HepG2 (cell line): ENCODE results near the gene HNRNPA0. TPM values are rescaled to one million over a fixed set of nuclear protein-coding genes. Genes with fewer than 3 reads are reported as not detected.

Experiments
- CHCHD3 ChIP-seq: sonication (generic); formaldehyde crosslinking; IDR thresholded peaks from 2 replicates; pipeline ENCODE4 v1.8.0; 2022; ENCODE audit warnings: mild to moderate bottlenecking, missing genetic modification reagents, moderate library complexity
- EP300 ChIP-seq, 3 experiments: sonication (generic) in 1 of 3; formaldehyde crosslinking in 1 of 3; IDR thresholded peaks; 2 replicates each; pipeline versions ENCODE4 v1.5.1 to v1.6.1; 2011 to 2020; ENCODE audit warnings: low read depth in 2 of 3, low read length in 2 of 3, borderline replicate concordance in 1 of 3, improper control_type of control experiment in 1 of 3, mild to moderate bottlenecking in 1 of 3, missing genetic modification reagents in 1 of 3, moderate library complexity in 1 of 3
- IRF1 ChIP-seq: sonication (generic); formaldehyde crosslinking; IDR thresholded peaks from 2 replicates; pipeline ENCODE4 v1.4.0; 2020; ENCODE audit warnings: low read depth, mild to moderate bottlenecking, missing genetic modification reagents
- PAF1 ChIP-seq: IDR thresholded peaks from 2 replicates; pipeline ENCODE4 v1.6.1; 2016; ENCODE audit warnings: missing genetic modification reagents, missing compliant biosample characterization
- SALL1 ChIP-seq: sonication (generic); formaldehyde crosslinking; IDR thresholded peaks from 2 replicates; pipeline ENCODE4 v1.8.0; 2022; ENCODE audit warnings: mild to moderate bottlenecking, missing genetic modification reagents
- SKI ChIP-seq: fragments of 450-650 bp; IDR thresholded peaks from one replicate; pipeline ENCODE4 v1.6.1; 2018; ENCODE audit warnings: mild to moderate bottlenecking; ENCODE audit not compliant: partially characterized antibody
- TOE1 ChIP-seq: sonication (generic); formaldehyde crosslinking; IDR thresholded peaks from 2 replicates; pipeline ENCODE4 v1.4.0; 2020; ENCODE audit warnings: mild to moderate bottlenecking, missing genetic modification reagents
- ZBTB7A ChIP-seq: sonication (generic); formaldehyde crosslinking; IDR thresholded peaks from 2 replicates; pipeline ENCODE4 v1.8.0; 2022; ENCODE audit warnings: mild to moderate bottlenecking, missing genetic modification reagents
- ZC3H13 ChIP-seq: sonication (generic); formaldehyde crosslinking; IDR thresholded peaks from 2 replicates; pipeline ENCODE4 v1.8.1; 2023; ENCODE audit warnings: mild to moderate bottlenecking, missing genetic modification reagents, moderate library complexity
- ZIK1 ChIP-seq: sonication (generic); formaldehyde crosslinking; IDR thresholded peaks from 2 replicates; pipeline ENCODE4 v1.5.0; 2020; ENCODE audit warnings: mild to moderate bottlenecking, low read depth, missing genetic modification reagents, borderline replicate concordance
- ZNF235 ChIP-seq: sonication (generic); formaldehyde crosslinking; IDR thresholded peaks from 2 replicates; pipeline ENCODE4 v1.8.1; 2023; ENCODE audit warnings: mild to moderate bottlenecking, missing genetic modification reagents, borderline replicate concordance
- ZNF354B ChIP-seq: sonication (generic); formaldehyde crosslinking; IDR thresholded peaks from 2 replicates; pipeline ENCODE4 v1.8.0; 2022; ENCODE audit warnings: mild to moderate bottlenecking, missing genetic modification reagents
- ZNF607 ChIP-seq: sonication (generic); formaldehyde crosslinking; IDR thresholded peaks from 2 replicates; pipeline ENCODE4 v1.5.1; 2020; ENCODE audit warnings: missing genetic modification reagents, mild to moderate bottlenecking, borderline replicate concordance
- polyA plus RNA-seq, 8 experiments: library from polyadenylated mRNA; depleted of rRNA in 3 of 8; stranded (reverse) in 7 of 8; unstranded in 1 of 8; fragments of >200 nt; fragmentation: Illumina TruSeq in 4 of 8; extraction: Trizol in 4 of 8; gene quantifications; 2 replicates each; pipeline versions ENCODE4 v1.2.1 to v1.2.3, GENCODE V29; 2011 to 2016; ENCODE audit warnings: low read depth in 4 of 8, missing spikeins in 1 of 8, mixed read lengths in 1 of 8; ENCODE audit not compliant: insufficient read depth in 1 of 8
- total RNA-seq, 5 experiments: library from RNA; depleted of rRNA; stranded (reverse); fragments of >200 nt; fragmentation: Illumina TruSeq; extraction: Trizol; gene quantifications; 2 replicates each; pipeline ENCODE4 v1.2.3, GENCODE V29; 2016; ENCODE audit warnings: low read depth in 1 of 5
- TF ChIP-seq, protein P1 (sequence below): sonication (generic); formaldehyde crosslinking; IDR thresholded peaks from 2 replicates; pipeline ENCODE4 v1.4.0; 2020; ENCODE audit warnings: missing genetic modification reagents, borderline replicate concordance
- TF ChIP-seq, protein P2 (sequence below): IDR thresholded peaks from 2 replicates; pipeline ENCODE4 v1.6.1; 2012; ENCODE audit warnings: low read length, improper control_type of control experiment
- TF ChIP-seq, protein P3 (sequence below): sonication (generic); formaldehyde crosslinking; IDR thresholded peaks from 2 replicates; pipeline ENCODE4 v1.4.0; 2020; ENCODE audit warnings: mild to moderate bottlenecking, low read depth, missing genetic modification reagents
- TF ChIP-seq, protein P4 (sequence below): sonication (generic); formaldehyde crosslinking; IDR thresholded peaks from 2 replicates; pipeline ENCODE4 v1.4.0; 2020; ENCODE audit warnings: mild to moderate bottlenecking, missing genetic modification reagents

The HNRNPA0 gene
- total and polyA plus RNA-seq, 2 of the 13 experiments (the other 11 are each of a cell fraction or from before 2014, with no cell fraction given): 9.0 to 12.9 TPM

DNA sequence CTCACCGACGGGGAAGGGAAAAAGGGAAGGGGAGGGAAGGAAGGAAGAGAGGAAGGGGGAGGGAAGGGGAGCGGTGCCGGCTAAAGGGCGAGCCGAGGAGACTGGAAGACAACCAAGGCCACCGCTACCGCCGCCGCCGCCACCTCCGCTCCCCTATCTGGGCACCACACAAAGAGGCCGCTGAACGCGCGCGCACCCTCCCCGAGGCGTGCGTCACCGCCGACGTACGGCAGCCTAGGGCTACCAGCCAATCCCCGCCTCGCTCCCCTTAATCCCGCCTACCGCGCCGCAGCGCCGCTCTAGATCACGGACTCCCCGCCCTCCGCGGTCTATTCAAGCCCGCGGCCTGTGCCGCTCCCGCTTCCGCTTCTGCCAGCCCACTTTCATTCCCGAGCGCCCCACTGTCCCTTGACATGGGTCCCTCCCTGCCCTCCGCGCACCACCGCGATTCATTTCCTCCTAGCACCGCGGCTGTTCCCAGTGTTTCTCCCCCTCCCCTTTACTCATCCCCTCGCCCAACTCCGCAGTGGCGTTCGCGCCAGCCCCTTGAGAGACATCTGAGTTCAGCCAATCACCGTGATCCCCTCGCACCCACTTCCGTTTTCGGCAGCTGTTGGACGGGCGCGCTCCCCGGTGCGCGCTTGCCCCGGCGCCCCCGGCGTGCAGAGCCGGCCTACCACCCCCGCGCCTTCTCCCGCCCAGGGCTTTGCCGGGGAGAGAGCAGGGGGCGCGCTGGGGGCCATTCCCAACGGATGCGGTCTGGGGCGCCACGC lies at the start of gene HNRNPA0 (continued):
- TF ChIP-seq, protein P1, sequence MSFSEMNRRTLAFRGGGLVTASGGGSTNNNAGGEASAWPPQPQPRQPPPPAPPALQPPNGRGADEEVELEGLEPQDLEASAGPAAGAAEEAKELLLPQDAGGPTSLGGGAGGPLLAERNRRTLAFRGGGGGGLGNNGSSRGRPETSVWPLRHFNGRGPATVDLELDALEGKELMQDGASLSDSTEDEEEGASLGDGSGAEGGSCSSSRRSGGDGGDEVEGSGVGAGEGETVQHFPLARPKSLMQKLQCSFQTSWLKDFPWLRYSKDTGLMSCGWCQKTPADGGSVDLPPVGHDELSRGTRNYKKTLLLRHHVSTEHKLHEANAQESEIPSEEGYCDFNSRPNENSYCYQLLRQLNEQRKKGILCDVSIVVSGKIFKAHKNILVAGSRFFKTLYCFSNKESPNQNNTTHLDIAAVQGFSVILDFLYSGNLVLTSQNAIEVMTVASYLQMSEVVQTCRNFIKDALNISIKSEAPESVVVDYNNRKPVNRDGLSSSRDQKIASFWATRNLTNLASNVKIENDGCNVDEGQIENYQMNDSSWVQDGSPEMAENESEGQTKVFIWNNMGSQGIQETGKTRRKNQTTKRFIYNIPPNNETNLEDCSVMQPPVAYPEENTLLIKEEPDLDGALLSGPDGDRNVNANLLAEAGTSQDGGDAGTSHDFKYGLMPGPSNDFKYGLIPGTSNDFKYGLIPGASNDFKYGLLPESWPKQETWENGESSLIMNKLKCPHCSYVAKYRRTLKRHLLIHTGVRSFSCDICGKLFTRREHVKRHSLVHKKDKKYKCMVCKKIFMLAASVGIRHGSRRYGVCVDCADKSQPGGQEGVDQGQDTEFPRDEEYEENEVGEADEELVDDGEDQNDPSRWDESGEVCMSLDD (CRISPR knock-in tag): no peak; the same call in 1 of the 2 replicates
- no peak for TF ChIP-seq ZNF235
- TF ChIP-seq, protein P2, sequence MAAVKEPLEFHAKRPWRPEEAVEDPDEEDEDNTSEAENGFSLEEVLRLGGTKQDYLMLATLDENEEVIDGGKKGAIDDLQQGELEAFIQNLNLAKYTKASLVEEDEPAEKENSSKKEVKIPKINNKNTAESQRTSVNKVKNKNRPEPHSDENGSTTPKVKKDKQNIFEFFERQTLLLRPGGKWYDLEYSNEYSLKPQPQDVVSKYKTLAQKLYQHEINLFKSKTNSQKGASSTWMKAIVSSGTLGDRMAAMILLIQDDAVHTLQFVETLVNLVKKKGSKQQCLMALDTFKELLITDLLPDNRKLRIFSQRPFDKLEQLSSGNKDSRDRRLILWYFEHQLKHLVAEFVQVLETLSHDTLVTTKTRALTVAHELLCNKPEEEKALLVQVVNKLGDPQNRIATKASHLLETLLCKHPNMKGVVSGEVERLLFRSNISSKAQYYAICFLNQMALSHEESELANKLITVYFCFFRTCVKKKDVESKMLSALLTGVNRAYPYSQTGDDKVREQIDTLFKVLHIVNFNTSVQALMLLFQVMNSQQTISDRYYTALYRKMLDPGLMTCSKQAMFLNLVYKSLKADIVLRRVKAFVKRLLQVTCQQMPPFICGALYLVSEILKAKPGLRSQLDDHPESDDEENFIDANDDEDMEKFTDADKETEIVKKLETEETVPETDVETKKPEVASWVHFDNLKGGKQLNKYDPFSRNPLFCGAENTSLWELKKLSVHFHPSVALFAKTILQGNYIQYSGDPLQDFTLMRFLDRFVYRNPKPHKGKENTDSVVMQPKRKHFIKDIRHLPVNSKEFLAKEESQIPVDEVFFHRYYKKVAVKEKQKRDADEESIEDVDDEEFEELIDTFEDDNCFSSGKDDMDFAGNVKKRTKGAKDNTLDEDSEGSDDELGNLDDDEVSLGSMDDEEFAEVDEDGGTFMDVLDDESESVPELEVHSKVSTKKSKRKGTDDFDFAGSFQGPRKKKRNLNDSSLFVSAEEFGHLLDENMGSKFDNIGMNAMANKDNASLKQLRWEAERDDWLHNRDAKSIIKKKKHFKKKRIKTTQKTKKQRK: no peak
- no peak; the same call in 1 of the 2 replicates for TF ChIP-seq ZNF607
- peak; percentile 48 for TF ChIP-seq SALL1 (CRISPR knock-in tag)
- peak; percentile 43 for TF ChIP-seq SKI
- TF ChIP-seq CHCHD3: no peak
- TF ChIP-seq PAF1 (CRISPR knock-in tag): no peak
- TF ChIP-seq ZC3H13 (CRISPR knock-in tag): peak; percentile 94
- TF ChIP-seq ZIK1 (CRISPR knock-in tag): peak; percentile 54; the same call in 1 of the 2 replicates
- peak; percentile 75; the same call in 1 of the 2 replicates for TF ChIP-seq ZBTB7A
- TF ChIP-seq ZNF354B (CRISPR knock-in tag): peak; percentile 73; the same call in 1 of the 2 replicates
- TF ChIP-seq, protein P3, sequence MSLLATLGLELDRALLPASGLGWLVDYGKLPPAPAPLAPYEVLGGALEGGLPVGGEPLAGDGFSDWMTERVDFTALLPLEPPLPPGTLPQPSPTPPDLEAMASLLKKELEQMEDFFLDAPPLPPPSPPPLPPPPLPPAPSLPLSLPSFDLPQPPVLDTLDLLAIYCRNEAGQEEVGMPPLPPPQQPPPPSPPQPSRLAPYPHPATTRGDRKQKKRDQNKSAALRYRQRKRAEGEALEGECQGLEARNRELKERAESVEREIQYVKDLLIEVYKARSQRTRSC (CRISPR knock-in tag): peak; percentile 92
- TF ChIP-seq, protein P4, sequence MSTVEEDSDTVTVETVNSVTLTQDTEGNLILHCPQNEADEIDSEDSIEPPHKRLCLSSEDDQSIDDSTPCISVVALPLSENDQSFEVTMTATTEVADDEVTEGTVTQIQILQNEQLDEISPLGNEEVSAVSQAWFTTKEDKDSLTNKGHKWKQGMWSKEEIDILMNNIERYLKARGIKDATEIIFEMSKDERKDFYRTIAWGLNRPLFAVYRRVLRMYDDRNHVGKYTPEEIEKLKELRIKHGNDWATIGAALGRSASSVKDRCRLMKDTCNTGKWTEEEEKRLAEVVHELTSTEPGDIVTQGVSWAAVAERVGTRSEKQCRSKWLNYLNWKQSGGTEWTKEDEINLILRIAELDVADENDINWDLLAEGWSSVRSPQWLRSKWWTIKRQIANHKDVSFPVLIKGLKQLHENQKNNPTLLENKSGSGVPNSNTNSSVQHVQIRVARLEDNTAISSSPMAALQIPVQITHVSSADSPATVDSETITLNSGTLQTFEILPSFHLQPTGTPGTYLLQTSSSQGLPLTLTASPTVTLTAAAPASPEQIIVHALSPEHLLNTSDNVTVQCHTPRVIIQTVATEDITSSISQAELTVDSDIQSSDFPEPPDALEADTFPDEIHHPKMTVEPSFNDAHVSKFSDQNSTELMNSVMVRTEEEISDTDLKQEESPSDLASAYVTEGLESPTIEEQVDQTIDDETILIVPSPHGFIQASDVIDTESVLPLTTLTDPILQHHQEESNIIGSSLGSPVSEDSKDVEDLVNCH (CRISPR knock-in tag): no peak
- TF ChIP-seq TOE1 (CRISPR knock-in tag): peak; percentile 23; the same call in 1 of the 2 replicates
- TF ChIP-seq IRF1: peak; percentile 46; the same call in 1 of the 2 replicates
- peak in 1 of 2 experiments; percentile 98; a peak in 3 of 4 replicates for TF ChIP-seq EP300 (IDR thresholded peaks at IDR 0.05; ENCODE audit: low read depth in 2 of 2, low read length in 2 of 2)
- TF ChIP-seq EP300 (CRISPR knock-in tag; IDR thresholded peaks at IDR 0.05; ENCODE audit: borderline replicate concordance): no peak
